GM12878 (cell line): Measurements from ENCODE around the gene FBXW12. TPM values are rescaled to one million over a fixed set of nuclear protein-coding genes. Genes with fewer than 3 reads are reported as not detected.

Experiments
- ATAC-seq: fragments of 200-7000 bp; cut with Tn5 transposase; 3 replicates; pipeline ENCODE4 v1.9.1; 2020; ENCODE audit warnings: mild to moderate bottlenecking, moderate library complexity
- BruUV-seq: library from RNA; stranded (reverse); fragments of 400-500 nt; replicated peaks from 2 replicates; lab custom pipeline; 2021; lab: Mats Ljungman, UMichigan
- CTCF ChIA-PET: fragments of 300-600 bp; sonication (Branson Sonifier 250); formaldehyde crosslinking; extraction: SDS; loops from one replicate; lab custom pipeline; 2021; ENCODE audit warnings: inconsistent platforms; lab: Yijun Ruan, JAX
- POLR2A ChIA-PET: fragments of 350-600 bp; formaldehyde crosslinking; extraction: SDS; loops from one replicate; lab custom pipeline; 2021; ENCODE audit warnings: inconsistent platforms; lab: Charles Lee
- RAD21 ChIA-PET: fragments of 300-600 bp; sonication (Branson Sonifier 250); formaldehyde crosslinking; loops from one replicate; lab custom pipeline; 2023; ENCODE audit warnings: antibody characterized with exemption; ENCODE audit not compliant: unreplicated experiment; lab: Charles Lee
- SMC1A ChIA-PET: fragments of 300-600 bp; sonication (Branson Sonifier 250); formaldehyde crosslinking; loops from one replicate; lab custom pipeline; 2023; ENCODE audit not compliant: unreplicated experiment, uncharacterized antibody; lab: Charles Lee
- DNase-seq: peaks from one replicate; pipeline ENCODE4 v3.0.0-alpha.2; 2011; ENCODE audit warnings: low read depth, low spot score
- FAIRE-seq: peaks from 3 replicates; lab custom pipeline; 2011; peaks lifted over from hg19 to GRCh38; lab: Jason Lieb, UNC
- H2AFZ ChIP-seq: 2 replicates; pipeline ENCODE4 v1.6.0; 2011; ENCODE audit warnings: low read depth, low read length, control low read depth; ENCODE audit not compliant: control insufficient read depth
- H3K27ac ChIP-seq: 2 replicates; pipeline ENCODE4 v1.5.1; 2011; ENCODE audit warnings: control low read depth; ENCODE audit not compliant: control insufficient read depth, insufficient read depth
- H3K27me3 ChIP-seq, 2 experiments: replicated peaks in 1 of 2; 2 replicates each; pipeline versions ENCODE4 v1.6.0 to v1.6.1; 2011; ENCODE audit warnings: low read length in 1 of 2; ENCODE audit not compliant: control insufficient read depth in 2 of 2, insufficient read depth in 2 of 2
- H3K36me3 ChIP-seq, 2 experiments: 2 replicates each; pipeline ENCODE4 v1.5.1; 2011; ENCODE audit warnings: low read length in 1 of 2; ENCODE audit not compliant: control insufficient read depth in 2 of 2, insufficient read depth in 2 of 2
- H3K4me1 ChIP-seq: 2 replicates; pipeline ENCODE4 v1.6.1; 2011; ENCODE audit warnings: mild to moderate bottlenecking, low read length, moderate library complexity, mixed read lengths; ENCODE audit not compliant: control insufficient read depth, insufficient read depth
- H3K4me2 ChIP-seq: 2 replicates; pipeline ENCODE4 v1.6.0; 2011; ENCODE audit warnings: control low read depth; ENCODE audit not compliant: control insufficient read depth, insufficient read depth
- H3K4me3 ChIP-seq: fragments of 200-600 bp; sonication (generic); 2 replicates; pipeline ENCODE4 v1.5.1; 2016
- H3K79me2 ChIP-seq: 2 replicates; pipeline ENCODE4 v1.6.0; 2011; ENCODE audit warnings: low read length; ENCODE audit not compliant: control insufficient read depth, insufficient read depth
- H3K9ac ChIP-seq: 2 replicates; pipeline ENCODE4 v1.8.0; 2011; ENCODE audit warnings: low read length, control low read depth, mixed read lengths; ENCODE audit not compliant: control insufficient read depth, insufficient read depth
- H3K9me3 ChIP-seq: replicated peaks from 3 replicates; pipeline ENCODE4 v1.5.1; 2011; ENCODE audit warnings: mild to moderate bottlenecking, low read length; ENCODE audit not compliant: control insufficient read depth, insufficient read depth
- H4K20me1 ChIP-seq: 2 replicates; pipeline ENCODE4 v1.6.0; 2011; ENCODE audit not compliant: control insufficient read depth, insufficient read depth
- ATF3 ChIP-seq: IDR thresholded peaks from 2 replicates; pipeline ENCODE4 v1.6.1; 2011; ENCODE audit warnings: low read depth, mild to moderate bottlenecking, low read length, moderate library complexity, borderline replicate concordance; ENCODE audit errors: extremely low read depth
- ZBTB33 ChIP-seq: fragments of 450-650 bp; IDR thresholded peaks from 2 replicates; pipeline ENCODE4 v1.6.1; 2017; ENCODE audit warnings: mild to moderate bottlenecking
- whole genome bisulfite sequencing: methylation state at CpG from one replicate; pipeline ENCODE4 v1.1.6; 2016; ENCODE audit warnings: low lambda C conversion rate; ENCODE audit not compliant: insufficient replicate concordance, insufficient coverage; ENCODE audit errors: missing lambda C conversion rate; 5-methylcytosine and 5-hydroxymethylcytosine counted together
- in situ Hi-C: fragments of 300-500 bp; cut with MboI; formaldehyde crosslinking; loops from 9 replicates; pipeline ENCODE4 v1.14.3; 2018; ENCODE audit warnings: mixed read lengths
- intact Hi-C: fragments of 100-400 bp; cut with micrococcal nuclease; formaldehyde crosslinking; loops from one replicate; pipeline ENCODE4 v1.14.2; 2022; ENCODE audit not compliant: unreplicated experiment
- polyA plus RNA-seq, 11 experiments: library from polyadenylated mRNA; depleted of rRNA in 4 of 11; unstranded in 6 of 11; stranded (reverse) in 5 of 11; fragments of >200 nt; fragmentation: Nextera tagmentation in 4 of 11; fragmentation: Illumina TruSeq in 1 of 11; extraction: Ambion mirVana in 4 of 11; extraction: Trizol in 1 of 11; gene quantifications; 1 replicate in 1 of 11; 2 replicates in 10 of 11; pipeline versions ENCODE4 v1.2.1 to v1.2.3, GENCODE V29; 2011 to 2016; ENCODE audit warnings: inconsistent platforms in 2 of 11, missing spikeins in 2 of 11, low read depth in 1 of 11
- total RNA-seq, 4 experiments: library from RNA; depleted of rRNA in 3 of 4; stranded (reverse); fragments of >200 nt in 3 of 4; fragmentation: Illumina TruSeq in 1 of 4; extraction: Trizol in 1 of 4; gene quantifications; 2 replicates each; pipeline versions ENCODE4 v1.2.1 to v1.2.3, GENCODE V29; 2013 to 2021
- TF ChIP-seq, protein P1 (sequence below): fragments of 150-350 bp; IDR thresholded peaks from 2 replicates; pipeline ENCODE4 v1.6.1; 2016; ENCODE audit warnings: low read depth, low read length
- TF ChIP-seq, protein P2 (sequence below): fragments of 450-650 bp; formaldehyde crosslinking; IDR thresholded peaks from 2 replicates; pipeline ENCODE4 v1.4.0; 2020; ENCODE audit warnings: mild to moderate bottlenecking, moderate library complexity

The FBXW12 gene
- total and polyA plus RNA-seq, 10 of the 15 experiments (the other 5 are each of a cell fraction or from before 2014, with no cell fraction given): 0.04 to 0.18 (median 0.12) TPM; not detected in 4

DNA sequence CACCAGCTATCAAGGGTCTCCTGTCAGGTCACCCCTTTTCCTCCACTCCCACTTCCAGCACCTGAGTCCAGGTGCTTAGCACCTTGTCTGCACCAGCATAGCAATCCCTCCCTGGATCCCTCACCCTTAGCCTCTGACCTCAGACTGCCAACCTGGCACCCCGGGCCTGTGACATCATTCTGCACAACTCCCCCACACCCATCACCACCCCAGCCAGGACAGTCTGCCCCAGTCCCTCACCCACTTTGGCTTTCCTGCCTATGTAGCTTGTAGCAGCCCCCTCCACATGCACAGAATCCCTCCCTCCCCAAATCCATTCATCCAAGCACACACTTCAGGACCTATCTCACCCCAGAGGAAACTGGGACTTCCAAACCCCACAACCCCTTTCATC lies 58.7 kb downstream of the FBXW12 start:
- no peak overlapping the region for H3K9ac ChIP-seq
- SMC1A ChIA-PET: interaction anchor here (1.2 to 11.5 kb wide), 2 partner anchors 24 to 29 kb away, joined by 4 to 287 read pairs; no protein-coding TSS in a partner anchor
- H3K9me3 ChIP-seq: no peaks in the 10 kb centered on the region
- H3K4me1 ChIP-seq: peaks cover 27% of the 10 kb centered on the region
- ATAC-seq: no peak
- CTCF ChIA-PET: interaction anchor here (0.7 to 12.5 kb wide), 3 partner anchors 9 to 119 kb away, joined by 3 to 757 read pairs (median 3); partner anchors contain the start of genes CCDC51 and TMA7
- intact Hi-C loops: no loop called here
- no peaks in the 10 kb centered on the region for H3K79me2 ChIP-seq
- no peak for FAIRE-seq
- RAD21 ChIA-PET: no interaction called here
- 100% methylated on average over 1 of the region's 1 CpG for WGBS
- no peak overlapping the region for H3K4me3 ChIP-seq
- BruUV-seq: no TSS peak
- H3K27me3 ChIP-seq: no peaks in the 10 kb centered on the region
- in situ Hi-C loops: no loop called here
- no peaks in the 10 kb centered on the region for H4K20me1 ChIP-seq
- H3K36me3 ChIP-seq: peaks cover 2 to 16% of the 10 kb centered on the region in 2 experiments; a peak in 2 of 4 replicates
- TF ChIP-seq ZBTB33 (no peak), ATF3 (no peak)
- TF ChIP-seq, protein P1, sequence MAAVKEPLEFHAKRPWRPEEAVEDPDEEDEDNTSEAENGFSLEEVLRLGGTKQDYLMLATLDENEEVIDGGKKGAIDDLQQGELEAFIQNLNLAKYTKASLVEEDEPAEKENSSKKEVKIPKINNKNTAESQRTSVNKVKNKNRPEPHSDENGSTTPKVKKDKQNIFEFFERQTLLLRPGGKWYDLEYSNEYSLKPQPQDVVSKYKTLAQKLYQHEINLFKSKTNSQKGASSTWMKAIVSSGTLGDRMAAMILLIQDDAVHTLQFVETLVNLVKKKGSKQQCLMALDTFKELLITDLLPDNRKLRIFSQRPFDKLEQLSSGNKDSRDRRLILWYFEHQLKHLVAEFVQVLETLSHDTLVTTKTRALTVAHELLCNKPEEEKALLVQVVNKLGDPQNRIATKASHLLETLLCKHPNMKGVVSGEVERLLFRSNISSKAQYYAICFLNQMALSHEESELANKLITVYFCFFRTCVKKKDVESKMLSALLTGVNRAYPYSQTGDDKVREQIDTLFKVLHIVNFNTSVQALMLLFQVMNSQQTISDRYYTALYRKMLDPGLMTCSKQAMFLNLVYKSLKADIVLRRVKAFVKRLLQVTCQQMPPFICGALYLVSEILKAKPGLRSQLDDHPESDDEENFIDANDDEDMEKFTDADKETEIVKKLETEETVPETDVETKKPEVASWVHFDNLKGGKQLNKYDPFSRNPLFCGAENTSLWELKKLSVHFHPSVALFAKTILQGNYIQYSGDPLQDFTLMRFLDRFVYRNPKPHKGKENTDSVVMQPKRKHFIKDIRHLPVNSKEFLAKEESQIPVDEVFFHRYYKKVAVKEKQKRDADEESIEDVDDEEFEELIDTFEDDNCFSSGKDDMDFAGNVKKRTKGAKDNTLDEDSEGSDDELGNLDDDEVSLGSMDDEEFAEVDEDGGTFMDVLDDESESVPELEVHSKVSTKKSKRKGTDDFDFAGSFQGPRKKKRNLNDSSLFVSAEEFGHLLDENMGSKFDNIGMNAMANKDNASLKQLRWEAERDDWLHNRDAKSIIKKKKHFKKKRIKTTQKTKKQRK: no peak
- TF ChIP-seq, protein P2, sequence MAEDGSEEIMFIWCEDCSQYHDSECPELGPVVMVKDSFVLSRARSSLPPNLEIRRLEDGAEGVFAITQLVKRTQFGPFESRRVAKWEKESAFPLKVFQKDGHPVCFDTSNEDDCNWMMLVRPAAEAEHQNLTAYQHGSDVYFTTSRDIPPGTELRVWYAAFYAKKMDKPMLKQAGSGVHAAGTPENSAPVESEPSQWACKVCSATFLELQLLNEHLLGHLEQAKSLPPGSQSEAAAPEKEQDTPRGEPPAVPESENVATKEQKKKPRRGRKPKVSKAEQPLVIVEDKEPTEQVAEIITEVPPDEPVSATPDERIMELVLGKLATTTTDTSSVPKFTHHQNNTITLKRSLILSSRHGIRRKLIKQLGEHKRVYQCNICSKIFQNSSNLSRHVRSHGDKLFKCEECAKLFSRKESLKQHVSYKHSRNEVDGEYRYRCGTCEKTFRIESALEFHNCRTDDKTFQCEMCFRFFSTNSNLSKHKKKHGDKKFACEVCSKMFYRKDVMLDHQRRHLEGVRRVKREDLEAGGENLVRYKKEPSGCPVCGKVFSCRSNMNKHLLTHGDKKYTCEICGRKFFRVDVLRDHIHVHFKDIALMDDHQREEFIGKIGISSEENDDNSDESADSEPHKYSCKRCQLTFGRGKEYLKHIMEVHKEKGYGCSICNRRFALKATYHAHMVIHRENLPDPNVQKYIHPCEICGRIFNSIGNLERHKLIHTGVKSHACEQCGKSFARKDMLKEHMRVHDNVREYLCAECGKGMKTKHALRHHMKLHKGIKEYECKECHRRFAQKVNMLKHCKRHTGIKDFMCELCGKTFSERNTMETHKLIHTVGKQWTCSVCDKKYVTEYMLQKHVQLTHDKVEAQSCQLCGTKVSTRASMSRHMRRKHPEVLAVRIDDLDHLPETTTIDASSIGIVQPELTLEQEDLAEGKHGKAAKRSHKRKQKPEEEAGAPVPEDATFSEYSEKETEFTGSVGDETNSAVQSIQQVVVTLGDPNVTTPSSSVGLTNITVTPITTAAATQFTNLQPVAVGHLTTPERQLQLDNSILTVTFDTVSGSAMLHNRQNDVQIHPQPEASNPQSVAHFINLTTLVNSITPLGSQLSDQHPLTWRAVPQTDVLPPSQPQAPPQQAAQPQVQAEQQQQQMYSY (CRISPR knock-in tag): no peak
- TF ChIP-seq, all 136 proteins: peak for 0
- Histone ChIP-seq H2AFZ (no peak overlapping the region), H3K4me2 (no peak overlapping the region), H3K27ac (no peak overlapping the region)
- DNase-seq: no peak
- POLR2A ChIA-PET: interaction anchor here (0.5 kb wide), 1 partner anchor 1447 kb away, joined by 4 read pairs; no protein-coding TSS in a partner anchor
